Measurements from ENCODE around the gene PITHD1.
A peak's percentile ranks its signal among the peaks of the same experiment; 100 is the strongest.
"Not testable (repeated sequence)": the region's sequence is repeated elsewhere in the genome, so short reads cannot be mapped to it uniquely, and the experiment has no call there.

The PITHD1 gene

GRCh38 chr1:23777979-23778814 lies at the start of gene PITHD1:
TSS of gene PITHD1 (plus strand) at chr1:23778418. CDS start at chr1:23778516, 98 bp downstream.
- peak; percentile 74 for DNase-seq (ENCODE audit: low spot score)

- no peak for DNase-seq (ENCODE audit: low spot score)
Observed at GRCh38 chr1:23732363-23733224, 45.6 kb upstream of the PITHD1 start.

- not testable (repeated sequence) for DNase-seq (ENCODE audit: low spot score)
Observed at GRCh38 chr1:23733281-23733680, 44.9 kb upstream of the PITHD1 start.

GRCh38 chr1:23736437-23737134 lies 41.6 kb upstream of the PITHD1 start:
- no peak for DNase-seq (ENCODE audit: low spot score)

- DNase-seq (ENCODE audit: low spot score) = no peak
Observed at GRCh38 chr1:23741609-23742008, 36.6 kb upstream of the PITHD1 start.

GRCh38 chr1:23742670-23743286 lies 35.4 kb upstream of the PITHD1 start:
- DNase-seq (ENCODE audit: low spot score) = no peak

GRCh38 chr1:23743287-23744152 lies 34.7 kb upstream of the PITHD1 start, which contains the start of gene ELOA:
TSS of gene ELOA (plus strand) at chr1:23743471. CDS start at chr1:23743504, 33 bp downstream.
- DNase-seq (ENCODE audit: low spot score) = no peak

GRCh38 chr1:23745515-23745914 lies 32.7 kb upstream of the PITHD1 start:
- no peak for DNase-seq (ENCODE audit: low spot score)

GRCh38 chr1:23748016-23748415 lies 30.2 kb upstream of the PITHD1 start:
- DNase-seq (ENCODE audit: low spot score) = no peak

- DNase-seq (ENCODE audit: low spot score) = peak; percentile 55
Observed at GRCh38 chr1:23751050-23751814, 27.0 kb upstream of the PITHD1 start.

- no peak for DNase-seq (ENCODE audit: low spot score)
Observed at GRCh38 chr1:23751815-23752200, 26.4 kb upstream of the PITHD1 start.

- DNase-seq (ENCODE audit: low spot score) = no peak
Observed at GRCh38 chr1:23752909-23753308, 25.3 kb upstream of the PITHD1 start.

GRCh38 chr1:23756676-23757075 lies 21.5 kb upstream of the PITHD1 start:
- DNase-seq (ENCODE audit: low spot score) = no peak

GRCh38 chr1:23757812-23758211 lies 20.4 kb upstream of the PITHD1 start:
- no peak for DNase-seq (ENCODE audit: low spot score)

GRCh38 chr1:23759277-23759676 lies 18.9 kb upstream of the PITHD1 start:
- peak; percentile 95 for DNase-seq (ENCODE audit: low spot score)

- no peak for DNase-seq (ENCODE audit: low spot score)
Observed at GRCh38 chr1:23763041-23763577, 15.1 kb upstream of the PITHD1 start.

GRCh38 chr1:23768733-23769132 lies 9.5 kb upstream of the PITHD1 start:
- DNase-seq (ENCODE audit: low spot score) = no peak

GRCh38 chr1:23772049-23772853 lies 6.0 kb upstream of the PITHD1 start:
- peak; percentile 81 for DNase-seq (ENCODE audit: low spot score)

GRCh38 chr1:23772854-23773242 lies 5.4 kb upstream of the PITHD1 start:
- no peak for DNase-seq (ENCODE audit: low spot score)

All from pons (tissue), 1 donor.